ENCODE data around the gene TMED8.
A peak's percentile ranks its signal among the peaks of the same experiment; 100 is the strongest.

The TMED8 gene

DNA sequence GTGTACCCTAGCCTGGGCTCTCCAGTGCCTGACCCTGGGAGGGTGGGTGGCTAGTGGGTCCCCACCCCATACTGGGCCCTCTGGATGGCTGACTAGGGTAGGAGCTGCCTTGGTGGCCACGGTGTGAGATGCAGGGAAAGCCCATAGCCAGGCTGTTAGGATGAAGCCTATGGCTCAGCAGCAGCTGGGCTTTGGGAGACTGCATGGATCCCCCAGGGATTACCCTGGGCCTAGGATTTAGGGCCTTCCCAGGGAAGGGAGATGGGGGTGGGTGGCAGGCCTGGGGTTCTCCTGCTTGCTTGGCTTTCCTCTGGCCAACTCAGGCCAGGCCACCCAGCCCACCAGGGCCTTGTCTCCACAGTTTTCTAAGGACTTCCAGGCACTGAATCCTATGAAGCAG, 49.8 kb downstream of the TMED8 start:
- TF ChIP-seq ZFX (IDR thresholded peaks at IDR 0.05) (no peak), CTCF (conservative IDR thresholded peaks at IDR 0.05) (no peak)
- H3K27ac ChIP-seq: no peak overlapping the region

DNA sequence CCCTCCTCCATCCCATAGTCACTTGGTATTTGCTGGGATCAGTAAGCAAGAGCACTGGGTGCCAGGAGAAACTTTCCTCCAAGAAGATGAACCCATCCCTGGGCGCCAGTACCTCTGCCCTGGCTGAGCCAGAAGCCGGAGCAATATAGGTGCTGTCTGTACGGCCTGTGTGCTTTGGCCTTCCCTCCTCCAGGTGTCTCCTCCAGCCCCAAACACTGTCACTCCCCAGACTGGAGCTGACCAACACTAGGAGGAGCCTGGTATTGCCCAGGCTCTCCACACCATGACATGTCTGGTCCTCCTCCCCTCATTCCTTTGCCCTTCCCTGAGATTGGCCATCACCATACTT, 51.2 kb downstream of the TMED8 start:
- TF ChIP-seq CTCF (conservative IDR thresholded peaks at IDR 0.05) (no peak), ZFX (IDR thresholded peaks at IDR 0.05) (no peak)
- H3K27ac ChIP-seq: no peak overlapping the region

- TF ChIP-seq ZFX (IDR thresholded peaks at IDR 0.05) (no peak), CTCF (conservative IDR thresholded peaks at IDR 0.05) (no peak)
- H3K27ac ChIP-seq: no peak overlapping the region
Measured at GRCh38 chr14:77324816-77325745, 51.8 kb downstream of the TMED8 start.

GRCh38 chr14:77324289-77324688, 52.6 kb downstream of the TMED8 start:
- no peak overlapping the region for H3K27ac ChIP-seq
- TF ChIP-seq ZFX (IDR thresholded peaks at IDR 0.05): no peak
- TF ChIP-seq CTCF (conservative IDR thresholded peaks at IDR 0.05): no peak

- TF ChIP-seq ZFX (IDR thresholded peaks at IDR 0.05) (no peak), CTCF (conservative IDR thresholded peaks at IDR 0.05) (no peak)
- no peak overlapping the region for H3K27ac ChIP-seq
Measured at GRCh38 chr14:77323571-77323970, 53.3 kb downstream of the TMED8 start.

DNA sequence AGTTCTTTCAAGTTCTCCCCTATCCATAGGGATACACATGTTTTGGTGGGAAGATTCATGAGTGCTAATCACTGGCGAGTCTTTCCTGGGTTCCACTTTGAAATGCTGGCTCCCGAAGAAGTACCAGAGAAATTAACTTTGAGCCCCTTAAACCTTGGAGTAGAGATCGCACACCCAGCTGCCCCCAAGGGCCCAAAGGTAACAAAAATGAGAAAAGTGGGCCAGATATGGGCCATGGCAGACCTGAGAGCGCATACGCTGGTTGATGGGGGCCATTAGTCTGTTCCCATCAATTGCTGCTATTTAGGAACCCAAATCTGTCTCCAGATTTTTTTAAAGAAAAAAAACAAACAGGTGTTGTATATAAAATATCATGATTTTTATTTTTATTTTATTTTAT, 53.9 kb downstream of the TMED8 start:
- H3K27ac ChIP-seq: no peak overlapping the region
- TF ChIP-seq CTCF (conservative IDR thresholded peaks at IDR 0.05) (no peak), ZFX (IDR thresholded peaks at IDR 0.05) (no peak)

- H3K27ac ChIP-seq: peak overlapping the region; percentile 86; the same call in 1 of the 2 replicates
- no peak for TF ChIP-seq ZFX (IDR thresholded peaks at IDR 0.05)
- TF ChIP-seq CTCF (conservative IDR thresholded peaks at IDR 0.05): no peak
Measured at GRCh38 chr14:77322250-77322902, 54.5 kb downstream of the TMED8 start.
